Suprapubic skin (tissue), 4 donors: ENCODE measurements around the gene MBOAT7. TPM values are rescaled to one million over a fixed set of nuclear protein-coding genes. Genes with fewer than 3 reads are reported as not detected.
"Not testable (repeated sequence)": the region's sequence is repeated elsewhere in the genome, so short reads cannot be mapped to it uniquely, and the experiment has no call there.

Experiments used
- DNase-seq, 2 donors: peaks; one replicate each; pipeline ENCODE4 v3.0.0-alpha.2; 2019; ENCODE audit warnings: low spot score in 2 of 2
- H3K27ac ChIP-seq: fragments of 200-600 bp; sonication (generic); one replicate; pipeline ENCODE4 v1.5.1; 2019
- H3K27me3 ChIP-seq: fragments of 200-600 bp; sonication (generic); one replicate; pipeline ENCODE4 v1.5.1; 2019
- H3K36me3 ChIP-seq: fragments of 200-600 bp; sonication (generic); one replicate; pipeline ENCODE4 v1.5.1; 2019
- H3K4me1 ChIP-seq: fragments of 200-600 bp; sonication (generic); one replicate; pipeline ENCODE4 v1.5.1; 2019
- H3K4me3 ChIP-seq: fragments of 200-600 bp; sonication (generic); one replicate; pipeline ENCODE4 v1.5.1; 2019; ENCODE audit warnings: mild to moderate bottlenecking
- H3K9me3 ChIP-seq: fragments of 200-600 bp; sonication (generic); one replicate; pipeline ENCODE4 v1.5.1; 2019
- CTCF ChIP-seq, 2 donors: fragments of 200-600 bp in 1 of 2; fragments of 450-650 bp in 1 of 2; sonication (generic) in 1 of 2; IDR thresholded peaks; one replicate each; pipeline ENCODE4 v1.5.1; 2016 to 2019; ENCODE audit warnings: antibody characterized with exemption in 2 of 2, mild to moderate bottlenecking in 1 of 2, moderate library complexity in 1 of 2
- EP300 ChIP-seq: sonication (generic); formaldehyde crosslinking; IDR thresholded peaks from one replicate; pipeline ENCODE4 v1.6.1; 2017; ENCODE audit warnings: antibody characterized with exemption
- POLR2A ChIP-seq, 2 donors: fragments of 450-650 bp; IDR thresholded peaks; one replicate each; pipeline ENCODE4 v1.6.1; 2017; ENCODE audit warnings: antibody characterized with exemption in 2 of 2, mild to moderate bottlenecking in 2 of 2, moderate library complexity in 2 of 2
- POLR2AphosphoS5 ChIP-seq, 3 donors: sonication (generic); formaldehyde crosslinking; IDR thresholded peaks; one replicate each; pipeline ENCODE4 v1.6.1; 2017; ENCODE audit warnings: antibody characterized with exemption in 3 of 3
- WGBS: methylation state at CpG from one replicate; pipeline ENCODE4 v1.1.5; 2018; 5-methylcytosine and 5-hydroxymethylcytosine counted together
- total RNA-seq, 4 donors: library from RNA; depleted of rRNA; stranded (reverse); fragments of >200 nt; gene quantifications; one replicate each; pipeline ENCODE4 v1.1.0, GENCODE V29; 2016

Gene MBOAT7
- total RNA-seq, 4 donors from 2014 or later = 54.7 to 96.5 (median 58.7) TPM

GRCh38 chr19:54223277-54223936 is 34.0 kb upstream of the MBOAT7 start:
- not testable (repeated sequence) for H3K4me1 ChIP-seq, H3K27ac ChIP-seq, H3K4me3 ChIP-seq, H3K9me3 ChIP-seq, H3K36me3 ChIP-seq
- H3K27me3 ChIP-seq = peaks cover 21% of the 10 kb centered on the region
- 57% methylated on average over 7 of the region's 14 CpGs for WGBS
- DNase-seq = peak in 1 of 2 donors; percentile 76

- 53% methylated on average over 11 of the region's 16 CpGs for whole genome bisulfite sequencing
These were observed 33.3 kb upstream of the MBOAT7 start, which contains the start of gene LILRB3 for GRCh38 chr19:54222474-54223276. Gene LILRB3 (minus strand): TSS chr19:54223007. CDS start chr19:54222976, 31 bp downstream.

GRCh38 chr19:54221947-54222346 is 32.6 kb upstream of the MBOAT7 start:
- not testable (repeated sequence) for H3K9me3 ChIP-seq, H3K36me3 ChIP-seq, H3K27ac ChIP-seq, H3K4me3 ChIP-seq, H3K4me1 ChIP-seq
- peak; percentile 59 to 69 for DNase-seq
- peaks cover 21% of the 10 kb centered on the region for H3K27me3 ChIP-seq
- 100% methylated on average over 1 of the region's 7 CpGs for WGBS

More at GRCh38 chr19:54222474-54223276, 33.3 kb upstream of the MBOAT7 start, which contains the start of gene LILRB3:
- not testable (repeated sequence) for H3K27ac ChIP-seq, H3K9me3 ChIP-seq, H3K36me3 ChIP-seq, H3K4me1 ChIP-seq
- DNase-seq = peak; percentile 72 to 81
- Histone ChIP-seq H3K4me3 (peak within 1 kb of the TSS; percentile 14), H3K27me3 (peaks cover 21% of the 10 kb centered on the region)

GRCh38 chr19:54219702-54220101 is 30.3 kb upstream of the MBOAT7 start:
- not testable (repeated sequence) for H3K36me3 ChIP-seq, DNase-seq, H3K4me1 ChIP-seq, H3K9me3 ChIP-seq, H3K4me3 ChIP-seq, H3K27ac ChIP-seq
- peaks cover 21% of the 10 kb centered on the region for H3K27me3 ChIP-seq
- WGBS = no CpG with 5 or more reads among the region's 5 CpGs

GRCh38 chr19:54218960-54219661 is 29.7 kb upstream of the MBOAT7 start:
- no peak overlapping the region for H3K27ac ChIP-seq
- H3K9me3 ChIP-seq = no peaks in the 10 kb centered on the region
- no peak for TF ChIP-seq POLR2AphosphoS5 (IDR thresholded peaks at IDR 0.05)
- TF ChIP-seq POLR2A (IDR thresholded peaks at IDR 0.05) = no peak
- TF ChIP-seq EP300 = no peak
- TF ChIP-seq CTCF (IDR thresholded peaks at IDR 0.05) = no peak
- no peaks in the 10 kb centered on the region for H3K36me3 ChIP-seq
- H3K27me3 ChIP-seq = peaks cover 21% of the 10 kb centered on the region
- peaks cover 4% of the 10 kb centered on the region for H3K4me1 ChIP-seq
- DNase-seq = no peak
- 85% methylated on average over 17 of the region's 27 CpGs for WGBS
- no peak overlapping the region for H3K4me3 ChIP-seq

GRCh38 chr19:54218259-54218658 is 28.9 kb upstream of the MBOAT7 start:
- Histone ChIP-seq H3K27me3 (peaks cover 14% of the 10 kb centered on the region), H3K4me3 (no peak overlapping the region), H3K27ac (no peak overlapping the region), H3K9me3 (no peaks in the 10 kb centered on the region), H3K36me3 (no peaks in the 10 kb centered on the region), H3K4me1 (peaks cover 3% of the 10 kb centered on the region)
- WGBS = 76% methylated on average over 8 of the region's 8 CpGs
- DNase-seq = no peak
- TF ChIP-seq EP300 (no peak), POLR2A (IDR thresholded peaks at IDR 0.05) (no peak), POLR2AphosphoS5 (IDR thresholded peaks at IDR 0.05) (no peak), CTCF (IDR thresholded peaks at IDR 0.05) (no peak)

- H3K27ac ChIP-seq, H3K27me3 ChIP-seq, H3K4me1 ChIP-seq, H3K36me3 ChIP-seq, H3K4me3 ChIP-seq, DNase-seq, H3K9me3 ChIP-seq: not testable (repeated sequence)
- WGBS = 53% methylated on average over 15 of the region's 20 CpGs
These were observed 28.3 kb upstream of the MBOAT7 start for GRCh38 chr19:54217517-54218247.
